Activated B cell treated with CpG ODN at 0.5 μM for 24 hours (primary cell): ENCODE results near the gene OTULINL. TPM values are rescaled to one million over a fixed set of nuclear protein-coding genes. Genes with fewer than 3 reads are reported as not detected.

Experiments used
- ATAC-seq: fragments of 200-7000 bp; cut with Tn5 transposase; one replicate; pipeline ENCODE4 v1.10.0; 2021; ENCODE audit warnings: low read depth, mild to moderate bottlenecking, moderate library complexity
- CTCF ChIA-PET: fragments of 350-600 bp; sonication (Branson Sonifier 250); formaldehyde crosslinking; loops from one replicate; lab custom pipeline; 2021; ENCODE audit warnings: antibody characterized with exemption; lab: Charles Lee
- POLR2A ChIA-PET: fragments of 350-600 bp; sonication (Branson Sonifier 250); formaldehyde crosslinking; loops from one replicate; lab custom pipeline; 2021; ENCODE audit warnings: antibody characterized with exemption; lab: Charles Lee
- DNase-seq: peaks from one replicate; pipeline ENCODE4 v3.0.0; 2022
- H3K27ac Mint-ChIP-seq: one replicate; pipeline ENCODE4 v1.8.0; 2020; ENCODE audit warnings: mixed read lengths
- H3K27me3 Mint-ChIP-seq: one replicate; pipeline ENCODE4 v1.8.0; 2021; ENCODE audit warnings: mixed read lengths
- H3K36me3 Mint-ChIP-seq: one replicate; pipeline ENCODE4 v1.8.0; 2021; ENCODE audit warnings: low read depth, mixed read lengths
- H3K4me1 Mint-ChIP-seq: one replicate; pipeline ENCODE4 v1.8.0; 2021; ENCODE audit warnings: mixed read lengths
- H3K4me3 Mint-ChIP-seq: one replicate; pipeline ENCODE4 v1.8.0; 2020; ENCODE audit warnings: mild to moderate bottlenecking, mixed read lengths
- H3K9me3 Mint-ChIP-seq: one replicate; pipeline ENCODE4 v1.8.0; 2020; ENCODE audit warnings: mixed read lengths
- intact Hi-C: fragments of 100-400 bp; cut with micrococcal nuclease; formaldehyde crosslinking; loops from one replicate; pipeline ENCODE4 v1.15.1; 2024
- total RNA-seq: library from RNA; stranded (reverse); gene quantifications from 2 replicates; pipeline ENCODE4 v1.2.3, GENCODE V29; 2022
- TF ChIP-seq, protein P1 (sequence below): fragments of 200-600 bp; IDR thresholded peaks from one replicate; pipeline ENCODE4 v1.8.0; 2022; ENCODE audit warnings: antibody characterized with exemption, mild to moderate bottlenecking

OTULINL gene
- total RNA-seq, 1 donor from 2014 or later, result 0.69 TPM

DNA sequence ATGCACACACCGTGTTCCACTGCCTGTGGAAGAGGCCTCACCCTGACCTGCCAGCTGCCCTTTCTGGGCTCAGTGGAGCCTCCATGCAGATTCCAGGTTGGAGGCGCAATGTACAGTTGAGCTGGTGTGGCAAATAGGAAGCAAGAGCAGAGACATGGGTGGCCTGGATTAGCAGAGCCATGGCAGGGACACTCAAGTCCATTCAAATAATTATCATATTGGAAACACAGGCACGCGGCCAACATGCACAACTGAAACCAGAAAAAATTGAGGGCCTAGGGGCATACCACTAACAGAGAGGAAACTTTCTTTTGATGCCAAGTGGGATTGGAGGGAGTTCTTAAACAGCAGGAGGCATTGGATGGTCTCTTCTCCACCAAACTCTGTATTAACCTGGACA lies 35.8 kb downstream of the OTULINL start:
- H3K4me1 Mint-ChIP-seq, result no peaks in the 10 kb centered on the region
- ATAC-seq (no peak), DNase-seq (no peak)
- peaks cover 4% of the 10 kb centered on the region for H3K27me3 Mint-ChIP-seq
- POLR2A ChIA-PET, result interaction anchor here (0.7 kb wide), 1 partner anchor 15 kb away, joined by 3 read pairs; no protein-coding TSS in a partner anchor
- CTCF ChIA-PET, result no interaction called here
- H3K4me3 Mint-ChIP-seq, result no peak overlapping the region
- no peaks in the 10 kb centered on the region for H3K36me3 Mint-ChIP-seq
- H3K27ac Mint-ChIP-seq, result no peak overlapping the region
- peaks cover 12% of the 10 kb centered on the region for H3K9me3 Mint-ChIP-seq
- intact Hi-C loops, result no loop called here
- TF ChIP-seq, protein P1, sequence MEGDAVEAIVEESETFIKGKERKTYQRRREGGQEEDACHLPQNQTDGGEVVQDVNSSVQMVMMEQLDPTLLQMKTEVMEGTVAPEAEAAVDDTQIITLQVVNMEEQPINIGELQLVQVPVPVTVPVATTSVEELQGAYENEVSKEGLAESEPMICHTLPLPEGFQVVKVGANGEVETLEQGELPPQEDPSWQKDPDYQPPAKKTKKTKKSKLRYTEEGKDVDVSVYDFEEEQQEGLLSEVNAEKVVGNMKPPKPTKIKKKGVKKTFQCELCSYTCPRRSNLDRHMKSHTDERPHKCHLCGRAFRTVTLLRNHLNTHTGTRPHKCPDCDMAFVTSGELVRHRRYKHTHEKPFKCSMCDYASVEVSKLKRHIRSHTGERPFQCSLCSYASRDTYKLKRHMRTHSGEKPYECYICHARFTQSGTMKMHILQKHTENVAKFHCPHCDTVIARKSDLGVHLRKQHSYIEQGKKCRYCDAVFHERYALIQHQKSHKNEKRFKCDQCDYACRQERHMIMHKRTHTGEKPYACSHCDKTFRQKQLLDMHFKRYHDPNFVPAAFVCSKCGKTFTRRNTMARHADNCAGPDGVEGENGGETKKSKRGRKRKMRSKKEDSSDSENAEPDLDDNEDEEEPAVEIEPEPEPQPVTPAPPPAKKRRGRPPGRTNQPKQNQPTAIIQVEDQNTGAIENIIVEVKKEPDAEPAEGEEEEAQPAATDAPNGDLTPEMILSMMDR, result no peak

DNA sequence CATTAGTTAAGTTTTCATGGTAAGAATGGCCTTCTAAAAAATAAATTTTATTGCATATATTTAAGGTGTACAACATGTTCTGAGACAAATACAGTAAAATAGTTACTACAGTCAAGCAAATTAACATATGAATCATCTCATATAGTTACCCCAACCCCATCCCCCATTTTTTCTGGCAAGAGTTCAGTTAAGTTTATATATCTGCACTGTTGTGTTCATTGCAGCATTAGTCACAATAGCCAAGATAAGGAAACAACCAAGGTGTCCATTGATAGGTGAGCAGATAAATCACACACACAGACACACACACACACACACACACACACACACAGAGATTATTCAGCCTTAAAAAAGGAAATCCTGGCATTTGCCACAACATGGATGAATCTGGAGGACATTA lies 45.7 kb downstream of the OTULINL start:
- H3K4me3 Mint-ChIP-seq, result no peak overlapping the region
- CTCF ChIA-PET, result no interaction called here
- no peak overlapping the region for H3K27ac Mint-ChIP-seq
- POLR2A ChIA-PET, result no interaction called here
- TF ChIP-seq, protein P1, result no peak
- H3K36me3 Mint-ChIP-seq, result no peaks in the 10 kb centered on the region
- DNase-seq (no peak), ATAC-seq (no peak)
- no peaks in the 10 kb centered on the region for H3K27me3 Mint-ChIP-seq
- intact Hi-C loops, result no loop called here
- H3K4me1 Mint-ChIP-seq, result no peaks in the 10 kb centered on the region
- peaks cover 5% of the 10 kb centered on the region for H3K9me3 Mint-ChIP-seq

DNA sequence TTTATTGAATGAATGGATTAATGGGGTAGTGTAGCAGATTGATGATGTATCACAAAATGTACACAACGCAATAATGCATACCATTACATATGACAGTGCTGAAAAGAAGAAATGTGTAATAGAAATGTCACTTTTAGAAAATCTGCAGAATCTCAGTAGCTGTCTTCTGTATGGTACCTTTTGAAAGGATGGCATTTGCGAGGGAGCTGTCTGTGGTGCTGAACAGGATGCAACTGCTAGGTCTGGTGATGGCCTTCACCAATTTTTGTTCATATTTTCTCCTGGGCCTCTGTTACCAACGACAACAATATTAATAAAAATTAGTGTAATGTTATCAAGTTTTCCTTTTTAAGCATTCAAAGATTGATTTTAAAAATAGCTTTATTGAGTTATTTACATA lies 46.8 kb downstream of the OTULINL start:
- ATAC-seq (no peak), DNase-seq (no peak)
- intact Hi-C loops, result no loop called here
- TF ChIP-seq, protein P1, result no peak
- H3K36me3 Mint-ChIP-seq, result no peaks in the 10 kb centered on the region
- ChIA-PET CTCF (interaction anchor here (1.0 kb wide), 1 partner anchor 20 kb away, joined by 4 read pairs; no protein-coding TSS in a partner anchor), POLR2A (no interaction called here)
- H3K4me1 Mint-ChIP-seq, result no peaks in the 10 kb centered on the region
- H3K27ac Mint-ChIP-seq, result no peak overlapping the region
- H3K4me3 Mint-ChIP-seq, result no peak overlapping the region
- no peaks in the 10 kb centered on the region for H3K27me3 Mint-ChIP-seq
- H3K9me3 Mint-ChIP-seq, result peaks cover 3% of the 10 kb centered on the region

DNA sequence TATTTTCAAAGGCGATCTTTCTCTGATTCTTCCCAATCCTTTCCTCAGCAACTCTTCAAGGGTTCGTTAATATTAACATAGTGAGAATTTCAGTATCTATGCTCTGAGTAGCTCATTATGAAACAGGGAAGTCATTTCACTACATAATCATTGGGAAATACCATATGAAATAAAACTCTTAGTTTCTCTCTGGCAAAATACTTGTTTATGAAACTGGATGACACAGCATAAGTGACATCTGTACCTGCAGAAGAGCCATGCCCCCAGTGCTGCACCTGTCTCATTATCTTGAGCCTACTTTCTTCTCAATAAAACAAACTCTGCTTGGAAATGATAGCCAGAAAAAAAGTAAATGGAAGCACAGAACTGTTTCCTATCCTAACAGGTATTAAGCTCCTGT lies 49.1 kb downstream of the OTULINL start:
- Mint-ChIP-seq H3K9me3 (peaks cover 3% of the 10 kb centered on the region), H3K4me3 (no peak overlapping the region), H3K36me3 (no peaks in the 10 kb centered on the region), H3K4me1 (no peaks in the 10 kb centered on the region), H3K27ac (no peak overlapping the region), H3K27me3 (no peaks in the 10 kb centered on the region)
- DNase-seq (no peak), ATAC-seq (no peak)
- POLR2A ChIA-PET, result no interaction called here
- intact Hi-C loops, result no loop called here
- TF ChIP-seq, protein P1, result no peak
- CTCF ChIA-PET, result no interaction called here

DNA sequence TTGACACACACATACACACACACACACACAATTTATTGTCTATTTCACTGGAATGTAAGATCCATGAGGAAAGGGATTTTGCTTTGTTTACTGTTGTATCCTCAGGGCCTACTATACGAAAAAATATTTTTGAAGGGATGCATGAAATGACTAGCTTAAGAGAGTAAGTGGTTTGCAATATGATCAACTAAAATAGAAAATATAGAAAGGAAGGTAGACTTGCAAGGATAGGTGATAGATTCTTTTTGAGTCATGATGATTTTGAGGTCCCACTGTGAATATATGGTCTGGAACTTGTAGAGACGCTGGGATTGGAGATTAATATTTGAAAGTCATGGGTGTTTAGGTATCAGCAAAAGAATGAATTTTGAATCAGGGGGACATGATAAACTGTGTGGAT lies 54.1 kb downstream of the OTULINL start:
- ChIA-PET POLR2A (no interaction called here), CTCF (interaction anchor here (1.3 kb wide), 1 partner anchor 13 kb away, joined by 5 read pairs; no protein-coding TSS in a partner anchor)
- Mint-ChIP-seq H3K4me3 (no peak overlapping the region), H3K36me3 (no peaks in the 10 kb centered on the region), H3K27ac (no peak overlapping the region), H3K9me3 (no peaks in the 10 kb centered on the region), H3K27me3 (peaks cover 7% of the 10 kb centered on the region), H3K4me1 (no peaks in the 10 kb centered on the region)
- intact Hi-C loops, result no loop called here
- ATAC-seq, result no peak
- TF ChIP-seq, protein P1, result no peak
- DNase-seq, result no peak
